Cardiac muscle cell (in vitro differentiated cells and primary cell): Measurements from ENCODE around the gene ANKH. TPM values are rescaled to one million over a fixed set of nuclear protein-coding genes. Genes with fewer than 3 reads are reported as not detected.

Experiments used
- DNase-seq, 2 donors: peaks; one replicate each; pipeline versions ENCODE4 v3.0.0 to v3.0.0-alpha.2; 2010 to 2017; ENCODE audit warnings: low read depth in 1 of 2, low spot score in 1 of 2
- H3K27ac ChIP-seq: fragments of 200-600 bp; sonication (generic); 2 replicates; pipeline ENCODE4 v1.5.1; 2016
- H3K27me3 ChIP-seq: fragments of 200-600 bp; sonication (generic); 2 replicates; pipeline ENCODE4 v1.6.0; 2016; ENCODE audit warnings: control low read depth
- H3K36me3 ChIP-seq: fragments of 200-600 bp; sonication (generic); 2 replicates; pipeline ENCODE4 v1.5.1; 2016; ENCODE audit warnings: control low read depth
- H3K4me1 ChIP-seq: fragments of 200-600 bp; sonication (generic); 2 replicates; pipeline ENCODE4 v1.8.1; 2017; ENCODE audit warnings: low read depth, mild to moderate bottlenecking, mixed run types
- H3K4me3 ChIP-seq: fragments of 200-600 bp; sonication (generic); 2 replicates; pipeline ENCODE4 v1.5.1; 2016; ENCODE audit warnings: mild to moderate bottlenecking
- H3K9me3 ChIP-seq: fragments of 200-600 bp; sonication (generic); 2 replicates; pipeline ENCODE4 v1.5.1; 2017; ENCODE audit warnings: low read depth, mild to moderate bottlenecking, control low read depth
- CTCF ChIP-seq: IDR thresholded peaks from 2 replicates; pipeline ENCODE4 v1.5.1; 2012; ENCODE audit warnings: low read depth, mild to moderate bottlenecking, low read length
- polyA plus RNA-seq: library from polyadenylated mRNA; unstranded; fragments of >200 nt; fragmentation: Nextera tagmentation; extraction: Ambion mirVana; gene quantifications from 2 replicates; pipeline ENCODE4 v1.2.1, GENCODE V29; 2016
- total RNA-seq: library from RNA; depleted of rRNA; stranded (reverse); fragments of >200 nt; gene quantifications from 2 replicates; pipeline ENCODE4 v1.2.3, GENCODE V29; 2016

The ANKH gene
- total and polyA plus RNA-seq, 2 experiments from 2014 or later, result 26.6 to 48.1 TPM

- Histone ChIP-seq H3K4me3 (no peak overlapping the region), H3K27ac (no peak overlapping the region), H3K27me3 (no peaks in the 10 kb centered on the region), H3K4me1 (peaks cover 15% of the 10 kb centered on the region), H3K36me3 (no peaks in the 10 kb centered on the region), H3K9me3 (no peaks in the 10 kb centered on the region)
- TF ChIP-seq CTCF, result no peak
- DNase-seq, result peak in 1 of 2 donors; percentile 5
These were observed 98.0 kb downstream of the ANKH start for GRCh38 chr5:14773588-14773987.

- no peak for TF ChIP-seq CTCF
- Histone ChIP-seq H3K36me3 (no peaks in the 10 kb centered on the region), H3K27me3 (no peaks in the 10 kb centered on the region), H3K27ac (no peak overlapping the region), H3K9me3 (no peaks in the 10 kb centered on the region), H3K4me3 (no peak overlapping the region), H3K4me1 (peaks cover 7% of the 10 kb centered on the region)
- no peak for DNase-seq
These were observed 99.6 kb downstream of the ANKH start for GRCh38 chr5:14771972-14772371.

- no peak overlapping the region for H3K27ac ChIP-seq
- H3K9me3 ChIP-seq, result no peaks in the 10 kb centered on the region
- peaks cover 7% of the 10 kb centered on the region for H3K4me1 ChIP-seq
- TF ChIP-seq CTCF, result no peak
- H3K4me3 ChIP-seq, result no peak overlapping the region
- H3K27me3 ChIP-seq, result no peaks in the 10 kb centered on the region
- H3K36me3 ChIP-seq, result no peaks in the 10 kb centered on the region
- no peak for DNase-seq
These were observed 100.4 kb downstream of the ANKH start for GRCh38 chr5:14771189-14771588.

GRCh38 chr5:14768508-14769365 is 102.8 kb downstream of the ANKH start:
- H3K9me3 ChIP-seq, result no peaks in the 10 kb centered on the region
- no peak overlapping the region for H3K4me3 ChIP-seq
- TF ChIP-seq CTCF, result no peak
- peaks cover 6% of the 10 kb centered on the region for H3K4me1 ChIP-seq
- no peaks in the 10 kb centered on the region for H3K36me3 ChIP-seq
- DNase-seq, result no peak
- no peaks in the 10 kb centered on the region for H3K27me3 ChIP-seq
- H3K27ac ChIP-seq, result no peak overlapping the region

- no peak for TF ChIP-seq CTCF
- H3K27me3 ChIP-seq, result no peaks in the 10 kb centered on the region
- no peaks in the 10 kb centered on the region for H3K9me3 ChIP-seq
- H3K27ac ChIP-seq, result no peak overlapping the region
- no peaks in the 10 kb centered on the region for H3K4me1 ChIP-seq
- no peak overlapping the region for H3K4me3 ChIP-seq
- no peak for DNase-seq
- H3K36me3 ChIP-seq, result no peaks in the 10 kb centered on the region
These were observed 103.7 kb downstream of the ANKH start for GRCh38 chr5:14767735-14768507.
